Pancreas (tissue), 10 donors: Measurements from ENCODE around the gene PAPPA2. TPM values are rescaled to one million over a fixed set of nuclear protein-coding genes. Genes with fewer than 3 reads are reported as not detected.
"Not testable (repeated sequence)": the region's sequence is repeated elsewhere in the genome, so short reads cannot be mapped to it uniquely, and the experiment has no call there.

ENCODE experiments used
- ATAC-seq, 4 donors: fragments of 200-7000 bp; cut with Tn5 transposase; one replicate each; pipeline versions ENCODE4 v1.8.0 to v1.9.1; 2020; ENCODE audit warnings: mild to moderate bottlenecking in 4 of 4, moderate library complexity in 4 of 4
- DNase-seq, 6 donors: peaks; one replicate each; pipeline ENCODE4 v3.0.0-alpha.2; 2020
- FAIRE-seq: peaks from 2 replicates; lab custom pipeline; 2012; peaks lifted over from hg19 to GRCh38; lab: Jason Lieb, UNC
- H3K27ac ChIP-seq, 4 donors: fragments of 200-600 bp; sonication (generic); 1 replicate in 3 of 4; 2 replicates in 1 of 4; pipeline versions ENCODE4 v1.5.0 to v1.8.0; 2020
- H3K27me3 ChIP-seq, 4 donors: fragments of 200-600 bp; one replicate each; pipeline ENCODE4 v1.8.0; 2021
- H3K36me3 ChIP-seq, 3 donors: fragments of 200-600 bp; sonication (generic) in 1 of 3; one replicate each; pipeline versions ENCODE4 v1.5.0 to v1.8.0; 2020 to 2021
- H3K4me1 ChIP-seq, 3 donors: fragments of 200-600 bp; one replicate each; pipeline ENCODE4 v1.8.0; 2021
- H3K4me3 ChIP-seq, 4 donors: fragments of 200-600 bp; sonication (generic) in 2 of 4; one replicate each; pipeline versions ENCODE4 v1.5.0 to v1.8.0; 2020 to 2021
- H3K9me3 ChIP-seq, 4 donors: fragments of 200-600 bp; one replicate each; pipeline ENCODE4 v1.8.0; 2021
- CTCF ChIP-seq, 4 donors: fragments of 200-600 bp; sonication (generic) in 3 of 4; IDR thresholded peaks; one replicate each; pipeline versions ENCODE4 v1.5.0 to v1.8.0; 2021; ENCODE audit warnings: antibody characterized with exemption in 4 of 4
- WGBS, 2 donors: extraction: QIAGEN DNeasy Blood & Tissue Kit; methylation state at CpG; one replicate each; pipeline ENCODE4 v1.1.7; 2013; 5-methylcytosine and 5-hydroxymethylcytosine counted together
- intact Hi-C, 3 donors: fragments of 100-400 bp; cut with DNase I; formaldehyde crosslinking; loops; one replicate each; pipeline versions ENCODE4 v1.11.1 to v1.14.2; 2022
- polyA plus RNA-seq, 2 donors: library from polyadenylated mRNA; stranded (reverse); fragments of 200-250 nt; gene quantifications; one replicate each; pipeline ENCODE4 v1.2.3, GENCODE V29; 2013
- total RNA-seq, 6 donors: library from RNA; stranded (reverse); fragmentation: NEBNext Ultra II Directional in 4 of 6; extraction: Animal tissue kit (Norgen Biotek cat#: 25700) in 4 of 6; gene quantifications; one replicate each; pipeline versions ENCODE4 v1.2.1 to v1.2.4, GENCODE V29; 2021 to 2023
- donor health status: healthy with polysubstance abuse.
- donor health status: DM: no; HTN: no; CAD: no; lungs with moderate emphysema.
- donor health status: DM: no; HTN: no; CAD: no.
- donor health status: control.
- donor health status: control.
- donor health status: Bipolar disorder and iron deficiency.
- donor health status: DM: yes; HTN: yes; CAD: no.
- donor health status: DM: no; HTN: no; CAD: no.
- donor health status: DM: no; HTN: no; CAD: no.
- donor health status: DM: yes; HTN: yes; CAD: no.

The PAPPA2 gene
- total and polyA plus RNA-seq, 8 donors: 0.51 to 6.9 (median 2.0) TPM

GRCh38 chr1:176440176-176440575 lies 22.8 kb upstream of the PAPPA2 start:
- Histone ChIP-seq H3K36me3 (no peaks in the 10 kb centered on the region), H3K9me3 (no peaks in the 10 kb centered on the region), H3K27ac (no peak overlapping the region), H3K4me3 (no peak overlapping the region), H3K4me1 (no peaks in the 10 kb centered on the region), H3K27me3 (no peaks in the 10 kb centered on the region)
- no peak for ATAC-seq
- intact Hi-C loops: no loop called here
- no peak for TF ChIP-seq CTCF (IDR thresholded peaks at IDR 0.05)
- WGBS, 2 donors: 60 to 65% methylated on average over 2 of the region's 2 CpGs
- no peak for DNase-seq
- no peak for FAIRE-seq

- TF ChIP-seq CTCF (IDR thresholded peaks at IDR 0.05): no peak
- Histone ChIP-seq H3K4me3 (no peak overlapping the region), H3K36me3 (no peaks in the 10 kb centered on the region), H3K27ac (no peak overlapping the region), H3K4me1 (no peaks in the 10 kb centered on the region), H3K9me3 (no peaks in the 10 kb centered on the region), H3K27me3 (no peaks in the 10 kb centered on the region)
- FAIRE-seq (no peak), ATAC-seq (peak in 2 of 4 donors; percentile 54 to 67), DNase-seq (no peak)
- intact Hi-C loops: no loop called here
- WGBS, 2 donors: 59 to 66% methylated on average over 4 of the region's 4 CpGs
These were observed 18.7 kb upstream of the PAPPA2 start for GRCh38 chr1:176444286-176444685.

GRCh38 chr1:176445402-176445801 lies 17.6 kb upstream of the PAPPA2 start:
- FAIRE-seq: no peak
- TF ChIP-seq CTCF (IDR thresholded peaks at IDR 0.05): no peak
- WGBS, 2 donors: 39 to 40% methylated on average over 2 of the region's 2 CpGs
- Histone ChIP-seq H3K9me3 (no peaks in the 10 kb centered on the region), H3K36me3 (no peaks in the 10 kb centered on the region), H3K4me3 (no peak overlapping the region), H3K27ac (no peak overlapping the region), H3K27me3 (no peaks in the 10 kb centered on the region), H3K4me1 (no peaks in the 10 kb centered on the region)
- ATAC-seq: no peak
- DNase-seq: no peak
- intact Hi-C loops: no loop called here

GRCh38 chr1:176448340-176448739 lies 14.6 kb upstream of the PAPPA2 start:
- H3K36me3 ChIP-seq: no peaks in the 10 kb centered on the region
- ATAC-seq (no peak), FAIRE-seq (no peak), DNase-seq (no peak)
- H3K4me3 ChIP-seq: no peak overlapping the region
- no peak overlapping the region for H3K27ac ChIP-seq
- H3K9me3 ChIP-seq: no peaks in the 10 kb centered on the region
- H3K4me1 ChIP-seq: no peaks in the 10 kb centered on the region
- TF ChIP-seq CTCF (IDR thresholded peaks at IDR 0.05): no peak
- 58 to 68% methylated on average over 4 of the region's 4 CpGs for WGBS, 2 donors
- intact Hi-C loops: no loop called here
- no peaks in the 10 kb centered on the region for H3K27me3 ChIP-seq

- intact Hi-C loops: no loop called here
- Histone ChIP-seq H3K4me3 (no peak overlapping the region), H3K36me3 (no peaks in the 10 kb centered on the region), H3K9me3 (no peaks in the 10 kb centered on the region), H3K27ac (no peak overlapping the region), H3K4me1 (no peaks in the 10 kb centered on the region), H3K27me3 (no peaks in the 10 kb centered on the region)
- no peak for TF ChIP-seq CTCF (IDR thresholded peaks at IDR 0.05)
- ATAC-seq (no peak), FAIRE-seq (no peak), DNase-seq (no peak)
- WGBS, 2 donors: 54 to 70% methylated on average over 1 of the region's 1 CpG
These were observed 12.4 kb upstream of the PAPPA2 start for GRCh38 chr1:176450526-176450925.

- H3K27me3 ChIP-seq, FAIRE-seq, DNase-seq, H3K27ac ChIP-seq, H3K9me3 ChIP-seq, H3K4me3 ChIP-seq, H3K4me1 ChIP-seq, ATAC-seq, intact Hi-C loops, H3K36me3 ChIP-seq: not testable (repeated sequence)
- 67 to 75% methylated on average over 2 of the region's 2 CpGs for WGBS, 2 donors
These were observed 11.2 kb upstream of the PAPPA2 start for GRCh38 chr1:176451741-176452140.
